HG02588 (cell line): ENCODE results near the gene CADM1.
A peak's percentile ranks its signal among the peaks of the same experiment; 100 is the strongest.

Source experiments
- ATAC-seq: cut with Tn5 transposase; IDR thresholded peaks from one replicate; pipeline ENCODE4 v1.9.1; 2021; ENCODE audit warnings: mild to moderate bottlenecking, moderate library complexity; ENCODE audit not compliant: unreplicated experiment

Gene CADM1

DNA sequence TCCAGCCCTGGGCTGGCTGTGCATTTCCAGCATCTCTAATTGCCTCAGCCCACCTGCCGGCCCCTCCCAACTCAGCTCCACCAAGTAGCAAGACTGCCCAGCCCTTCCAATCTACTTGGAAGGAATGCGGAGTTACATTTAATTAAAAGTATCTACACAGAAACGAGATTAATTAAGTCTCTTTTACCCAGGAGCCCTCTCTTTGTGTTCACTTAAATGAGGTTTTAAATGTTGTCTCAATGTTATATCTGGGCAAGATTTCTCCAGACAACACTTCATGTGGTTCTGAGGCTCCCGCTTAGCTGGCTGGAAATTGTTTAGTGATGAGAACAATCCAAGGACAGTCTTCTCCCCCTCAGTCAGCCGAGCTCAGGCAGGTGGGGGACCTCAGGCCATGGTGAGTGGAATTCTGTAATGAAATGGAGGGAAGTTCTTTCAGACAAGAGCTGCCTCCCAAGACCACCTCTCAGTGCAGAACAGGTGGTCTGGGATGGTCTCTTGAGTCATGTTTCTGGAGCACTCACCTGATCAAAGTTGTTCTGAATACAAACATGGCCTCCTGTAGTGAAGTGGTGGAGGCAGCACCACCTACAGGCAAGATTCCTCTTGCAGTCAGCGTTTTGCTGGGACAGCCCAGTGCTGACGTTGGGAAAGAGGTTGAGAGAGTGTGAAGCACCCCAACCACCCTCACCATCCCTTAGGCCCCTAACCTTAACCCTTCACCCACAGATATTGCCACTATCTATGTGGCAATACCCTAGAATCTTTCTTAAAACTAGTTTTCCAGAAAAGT, 371.6 kb downstream of the CADM1 start:
- ATAC-seq = no peak

GRCh38 chr11:115129473-115130289, 374.5 kb downstream of the CADM1 start:
- no peak for ATAC-seq

DNA sequence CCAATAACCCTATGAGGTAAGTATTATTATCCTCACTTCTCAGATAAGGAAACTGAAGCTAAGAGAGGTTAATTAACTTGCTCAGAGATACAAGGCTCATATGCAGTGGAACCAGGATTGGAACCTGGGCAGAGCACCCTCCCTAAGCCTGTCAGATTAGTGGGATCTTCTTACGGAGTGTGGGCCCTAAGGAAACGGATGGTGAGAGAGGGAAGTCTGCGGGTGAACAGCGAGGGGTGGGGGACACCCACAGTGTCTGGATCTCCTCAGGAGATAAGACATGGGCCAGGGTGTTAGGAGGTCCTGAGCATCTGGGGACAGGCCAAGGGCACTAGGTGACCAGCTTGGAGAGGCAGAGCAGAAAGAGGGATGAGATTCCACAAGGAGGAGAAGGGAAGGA, 376.0 kb downstream of the CADM1 start:
- no peak for ATAC-seq

GRCh38 chr11:115127790-115128189, 376.4 kb downstream of the CADM1 start:
- no peak for ATAC-seq

DNA sequence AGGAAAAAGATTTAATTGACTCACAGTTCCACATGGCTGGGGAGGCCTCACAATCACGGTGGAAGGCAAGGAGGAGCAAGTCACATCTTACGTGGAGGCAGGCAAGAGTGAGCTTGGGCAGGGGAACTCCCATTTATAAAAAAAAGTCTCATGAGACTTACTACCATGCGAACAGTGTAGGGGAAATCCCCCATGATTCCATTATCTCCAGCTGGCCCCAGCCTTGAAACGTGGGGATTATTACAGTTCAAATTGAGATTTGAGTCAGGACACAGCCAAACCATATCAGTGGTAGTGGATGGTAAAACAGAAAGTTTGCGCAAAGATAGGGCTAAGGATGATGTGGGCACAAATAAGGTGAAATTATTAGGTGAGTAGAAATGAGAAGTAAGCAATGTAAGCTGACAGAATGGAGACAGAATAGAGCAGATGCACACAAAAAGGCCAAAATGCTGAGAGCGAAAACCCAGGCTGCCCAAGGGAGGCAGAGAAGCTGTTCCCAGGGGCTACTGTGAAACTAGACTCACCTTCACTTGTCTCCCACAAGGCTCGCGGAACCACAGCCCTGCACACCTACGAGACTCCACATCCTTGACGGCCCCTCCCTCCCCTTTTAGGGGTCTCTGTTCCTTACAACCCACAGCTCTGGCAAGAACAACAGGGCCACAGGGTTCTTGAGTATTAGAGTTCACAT, 377.6 kb downstream of the CADM1 start:
- peak; percentile 81 for ATAC-seq

DNA sequence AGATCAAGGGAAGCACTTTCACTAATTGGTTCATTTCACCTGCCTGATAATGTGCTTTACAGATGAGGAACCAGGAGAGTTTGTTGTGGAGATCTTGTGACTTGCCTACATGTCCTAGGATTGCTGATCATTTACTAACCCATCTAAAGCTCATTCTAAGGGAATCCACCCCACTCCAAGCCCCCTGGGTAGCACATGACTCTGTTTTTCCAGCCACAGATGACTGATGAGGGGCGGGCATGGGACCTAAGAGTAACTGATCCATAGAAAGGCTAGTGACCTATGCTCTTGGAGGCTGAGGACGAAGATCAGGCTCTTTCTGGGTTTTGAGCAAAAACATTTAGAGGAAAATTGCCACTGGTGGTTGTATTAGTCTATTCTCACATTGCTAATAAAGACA, 378.1 kb downstream of the CADM1 start:
- peak; percentile 17 for ATAC-seq

DNA sequence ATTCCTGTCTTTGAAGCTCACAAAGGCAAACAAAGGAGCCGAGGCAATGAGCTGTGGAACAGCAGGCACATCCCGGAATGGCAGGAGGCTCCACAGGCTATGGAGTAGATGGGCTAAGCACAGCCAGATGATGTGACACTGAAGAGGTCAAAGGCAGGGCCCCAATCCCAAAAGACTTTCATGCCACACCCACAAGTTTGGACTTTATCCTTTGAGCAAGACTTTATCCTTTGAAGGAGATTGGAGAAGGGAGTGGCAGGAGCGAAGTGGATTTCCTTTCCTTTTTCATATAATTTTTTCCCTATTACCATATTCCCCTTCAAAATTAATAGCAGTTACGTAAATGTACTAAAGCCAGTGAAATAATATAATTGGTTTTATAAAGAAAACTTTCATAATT, 379.4 kb downstream of the CADM1 start:
- ATAC-seq = no peak

DNA sequence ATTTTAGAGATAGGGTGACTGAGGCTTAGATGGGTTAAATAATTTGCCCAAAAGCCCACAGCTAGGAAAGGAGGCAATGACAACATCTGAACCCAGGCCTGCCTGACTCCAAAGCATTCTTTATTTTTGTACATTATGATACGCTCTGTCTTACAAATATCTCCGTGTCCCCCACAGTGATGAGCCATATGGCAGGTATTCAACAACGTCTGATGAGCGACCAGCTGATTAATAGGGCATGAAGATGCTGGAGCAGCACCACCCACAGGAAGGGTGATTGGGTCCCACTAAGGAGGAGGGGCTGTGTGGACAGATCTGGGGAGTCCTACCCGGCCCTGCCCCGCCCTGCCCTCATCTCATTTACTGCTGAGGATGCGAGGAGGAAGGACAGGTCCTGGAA, 380.6 kb downstream of the CADM1 start:
- ATAC-seq = no peak

DNA sequence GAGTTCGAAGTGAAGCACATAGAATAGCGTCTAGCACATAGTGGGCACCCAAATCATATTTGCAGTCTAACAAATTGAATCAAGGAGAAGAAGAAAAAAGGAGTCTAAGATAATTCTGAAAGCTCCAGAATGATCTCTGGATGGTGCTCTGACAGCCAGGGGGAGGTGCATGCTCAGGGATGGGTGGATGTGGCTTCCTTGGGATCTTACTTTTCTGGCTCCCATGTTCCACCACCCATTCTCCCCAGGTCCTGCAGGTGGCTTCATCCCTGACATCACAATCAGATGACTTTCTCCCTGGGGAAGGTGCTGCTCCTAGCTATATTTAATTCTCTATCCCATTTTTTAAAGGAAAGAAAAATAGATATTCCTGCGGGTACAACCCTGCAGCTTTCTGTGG, 381.9 kb downstream of the CADM1 start:
- ATAC-seq = no peak
